COLO668 (cell line): ENCODE data around the gene BMP8A.

Experiments used
- DNase-seq: peaks from one replicate; lab custom pipeline; 2025; ENCODE audit not compliant: unreplicated experiment; lab: John Stamatoyannopoulos, UW

The BMP8A gene

DNA sequence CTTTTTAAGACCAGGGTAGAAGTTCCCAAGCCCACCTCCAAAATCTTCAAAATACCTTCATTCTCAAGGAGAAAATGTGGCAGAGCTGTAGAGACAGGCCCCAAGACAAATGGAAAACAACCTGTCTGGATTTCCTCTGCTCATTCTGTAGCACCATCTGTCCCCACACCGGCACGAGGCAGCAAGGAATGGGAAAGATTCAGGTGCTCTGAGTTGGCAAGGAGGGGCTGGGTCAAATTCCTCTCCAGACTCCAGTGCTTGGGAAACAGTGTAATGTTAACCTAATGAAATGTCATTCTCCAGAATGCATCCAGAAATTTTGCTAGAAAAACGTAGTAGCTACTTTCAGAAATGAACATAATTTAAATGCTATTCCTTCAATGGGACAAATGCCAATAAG lies 75.9 kb downstream of the BMP8A start:
- DNase-seq, result no peak

DNA sequence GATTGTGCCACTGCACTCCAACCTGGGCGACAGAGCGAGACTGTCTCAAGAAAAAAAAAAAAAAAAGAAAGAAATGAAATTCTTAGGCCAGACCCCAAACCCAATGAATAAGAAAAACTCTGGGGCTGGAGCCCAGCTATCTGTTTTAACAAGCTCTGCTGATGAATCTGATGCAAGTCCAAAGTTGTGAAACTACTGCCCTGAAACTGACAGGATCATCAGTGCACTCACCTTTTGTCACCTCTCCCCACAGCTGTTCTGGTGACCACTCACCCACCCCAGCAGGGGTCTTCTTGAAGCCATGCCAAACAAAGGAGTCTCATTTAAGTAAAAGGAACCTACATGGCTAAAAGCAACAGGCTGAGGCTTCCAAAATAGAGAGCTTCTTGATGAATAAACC lies 76.8 kb downstream of the BMP8A start:
- no peak for DNase-seq

DNA sequence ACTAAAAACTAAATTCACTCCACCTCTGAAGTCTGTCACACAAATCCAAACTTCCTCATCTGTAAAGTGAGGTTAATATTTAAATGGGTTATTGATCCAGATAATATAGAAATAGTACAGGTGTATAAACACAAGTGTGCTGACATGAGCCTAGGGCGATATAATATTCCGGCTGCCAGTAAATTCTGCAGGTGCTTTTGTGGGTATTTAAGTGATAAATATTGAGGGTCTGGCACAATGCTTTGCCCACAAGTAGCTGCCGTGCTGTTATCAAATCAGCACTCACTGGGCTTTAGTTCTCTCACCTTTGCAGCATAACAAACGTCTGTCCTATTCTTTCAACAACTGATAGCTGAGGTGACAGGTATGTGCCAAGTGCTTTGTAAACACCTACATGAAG lies 77.6 kb downstream of the BMP8A start:
- no peak for DNase-seq

DNA sequence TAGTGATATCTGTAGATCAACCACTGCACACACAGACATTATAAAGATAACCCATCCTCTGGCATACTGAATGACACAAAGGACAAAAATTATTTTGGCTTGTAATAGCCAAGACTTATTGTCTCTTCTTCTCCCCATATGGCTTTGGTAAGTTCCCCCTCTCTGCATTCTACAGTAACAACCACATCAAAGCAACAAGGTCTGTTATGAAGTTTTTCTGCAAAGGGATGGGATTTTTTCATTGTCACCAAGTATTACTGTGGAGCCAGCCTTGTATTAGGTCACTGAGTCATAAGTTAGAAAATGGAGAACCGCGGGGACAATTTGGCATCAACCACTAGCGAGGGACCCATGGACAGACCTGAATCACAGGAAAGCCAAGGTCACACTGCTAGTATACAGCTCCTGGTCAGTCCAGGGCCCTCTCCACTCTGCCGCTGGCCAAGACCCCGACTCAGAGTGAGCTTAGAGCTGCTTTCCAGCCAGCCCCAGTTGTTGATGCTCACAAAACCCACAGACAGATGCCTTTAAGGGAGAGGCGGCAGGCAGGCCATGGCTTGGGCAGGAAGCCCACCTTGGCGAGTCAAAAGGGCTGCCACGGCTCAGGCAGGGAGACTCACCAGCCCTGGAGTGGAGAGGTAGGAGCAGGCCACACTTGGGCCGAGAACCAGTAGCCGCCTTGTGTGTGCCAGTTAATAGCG lies 79.2 kb downstream of the BMP8A start:
- no peak for DNase-seq

DNA sequence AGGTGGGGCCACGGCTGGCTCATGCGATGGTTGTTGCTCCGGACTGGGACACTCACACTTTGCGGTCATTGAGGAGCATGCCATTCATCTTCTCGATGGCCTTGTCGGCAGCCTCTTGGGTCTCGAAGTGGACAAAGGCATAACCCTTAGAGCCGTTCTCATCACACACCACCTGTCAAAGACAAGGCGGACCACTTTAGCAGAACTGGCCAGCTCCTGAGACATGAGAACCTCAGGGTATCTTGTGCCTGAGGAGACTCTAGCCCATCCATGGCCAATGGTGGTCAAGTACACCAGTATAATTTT lies 79.7 kb downstream of the BMP8A start:
- no peak for DNase-seq

DNA sequence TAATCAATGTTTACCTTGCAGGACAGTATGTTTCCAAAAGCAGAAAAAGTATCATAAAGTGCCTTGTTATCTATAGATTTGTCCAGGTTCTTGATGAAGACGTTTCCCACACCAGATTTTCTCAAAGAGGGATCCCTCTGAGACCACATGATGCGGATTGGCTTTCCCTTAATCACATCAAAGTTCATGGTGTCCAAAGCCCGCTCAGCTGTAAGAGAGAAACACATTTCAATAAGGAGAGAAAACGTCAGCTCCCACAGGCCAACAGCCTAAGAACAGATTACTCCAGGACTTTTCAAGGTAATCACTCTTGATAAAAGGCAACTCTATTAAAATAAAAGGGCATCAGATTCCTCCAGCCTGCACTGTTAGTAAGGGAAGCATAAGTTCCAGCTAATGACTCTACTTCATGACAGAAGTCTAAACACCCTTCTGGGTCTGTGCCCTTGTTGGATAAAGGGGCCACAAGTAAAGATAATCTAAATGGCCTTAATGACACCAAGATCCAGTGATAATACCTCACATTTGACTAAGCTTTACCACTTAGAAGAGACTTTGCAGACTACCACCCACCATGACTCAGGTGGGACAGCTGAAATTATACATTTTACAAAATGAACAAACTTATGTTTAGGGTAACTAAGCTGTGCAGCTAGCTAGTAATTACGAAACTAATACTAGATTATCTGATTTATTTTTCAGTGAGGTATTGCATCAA lies 81.1 kb downstream of the BMP8A start:
- no peak for DNase-seq

DNA sequence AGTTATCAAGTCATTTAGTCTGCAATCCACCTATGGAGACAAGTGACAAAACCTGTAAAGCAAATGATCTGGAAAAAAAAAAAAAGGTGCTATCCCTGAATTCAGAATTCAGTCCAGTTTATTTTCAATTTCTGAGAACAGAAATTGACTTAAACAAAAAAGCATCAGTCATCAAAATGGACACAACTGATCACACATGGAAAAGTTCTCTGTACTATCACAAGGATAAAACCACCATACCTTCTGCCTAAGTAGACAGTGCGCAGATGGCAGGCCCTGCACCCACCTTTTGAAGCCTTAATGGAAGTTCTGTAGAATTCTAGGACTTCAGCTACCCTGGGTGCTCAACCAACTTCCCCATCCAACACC lies 81.6 kb downstream of the BMP8A start:
- no peak for DNase-seq

DNA sequence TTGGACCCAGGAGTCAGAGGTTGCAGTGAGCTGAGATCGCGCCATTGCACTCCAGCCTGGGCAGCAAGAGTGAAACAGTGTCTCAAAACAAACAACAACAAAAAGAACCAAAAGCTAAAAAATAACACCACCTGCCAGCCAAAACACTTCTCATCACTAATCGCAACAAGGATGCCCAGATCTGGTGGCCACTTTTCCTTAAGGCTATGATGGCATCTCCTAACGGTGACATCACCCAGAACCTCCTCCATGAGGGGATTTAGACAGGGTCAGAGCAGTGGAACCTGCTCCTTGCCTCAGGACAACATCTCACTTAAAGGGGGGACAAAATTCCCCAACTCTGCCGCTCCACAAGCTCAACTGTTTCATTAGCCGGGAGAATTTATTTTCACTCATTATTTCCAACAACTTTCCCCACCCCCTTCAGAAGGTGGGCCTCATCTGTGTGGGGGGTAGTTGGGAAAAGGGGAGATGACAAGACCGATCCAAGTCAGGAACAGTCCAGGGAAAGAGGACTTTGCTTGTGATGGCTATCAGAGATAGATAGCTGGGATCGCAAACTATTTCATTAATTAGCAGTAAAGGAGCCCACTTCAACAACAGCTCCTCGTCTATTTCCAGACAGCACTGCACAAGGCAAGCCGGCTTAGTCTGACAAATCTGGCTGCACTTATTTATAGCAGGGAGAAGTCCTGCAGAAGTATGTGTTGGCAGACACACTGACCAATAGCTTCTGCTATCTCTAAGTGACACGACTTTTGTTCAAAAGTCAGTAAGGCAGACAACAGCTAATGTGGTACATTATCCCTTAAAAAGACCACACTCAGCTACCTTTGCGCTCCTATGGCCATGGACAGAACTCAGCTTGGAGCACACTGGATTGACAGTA lies 82.5 kb downstream of the BMP8A start:
- DNase-seq, result no peak

DNA sequence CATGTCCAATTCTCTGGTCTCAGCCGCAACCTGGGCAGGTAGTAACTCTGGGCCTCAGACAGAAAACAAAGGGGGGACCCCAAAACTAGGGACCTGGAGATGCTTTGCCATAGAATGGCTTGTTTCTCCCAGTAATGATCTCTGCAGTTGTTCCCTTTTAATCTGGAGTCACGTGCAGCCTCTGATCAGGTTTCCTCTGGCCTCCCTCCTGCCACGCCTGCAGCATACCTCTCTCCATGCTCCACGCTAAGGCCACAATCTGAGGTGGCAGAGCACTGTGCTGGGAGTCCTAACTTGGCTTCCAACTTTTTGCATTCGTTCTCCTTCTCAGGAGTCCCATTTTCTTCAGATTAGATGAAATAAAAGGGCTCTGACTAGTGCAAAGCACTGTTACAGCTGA lies 83.2 kb downstream of the BMP8A start:
- DNase-seq, result no peak
